Measurements from ENCODE around the gene PPP2R1A.

GRCh38 chr19:52277471-52277870 lies 87.6 kb downstream of the PPP2R1A start:
- TF ChIP-seq, protein P1, sequence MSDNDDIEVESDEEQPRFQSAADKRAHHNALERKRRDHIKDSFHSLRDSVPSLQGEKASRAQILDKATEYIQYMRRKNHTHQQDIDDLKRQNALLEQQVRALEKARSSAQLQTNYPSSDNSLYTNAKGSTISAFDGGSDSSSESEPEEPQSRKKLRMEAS (IDR thresholded peaks at IDR 0.05): no peak
- TF ChIP-seq POLR2AphosphoS2 (conservative IDR thresholded peaks at IDR 0.05; ENCODE audit: low read length): no peak

Measured in A549 (cell line).